ENCODE results near the gene A1BG.
A peak's percentile ranks its signal among the peaks of the same experiment; 100 is the strongest.

The A1BG gene

GRCh38 chr19:58396691-58397532 is 43.6 kb upstream of the A1BG start:
- Histone ChIP-seq H3K4me3 (no peak overlapping the region), H4K20me1 (peaks cover 43% of the 10 kb centered on the region), H3K27me3 (peaks cover 8% of the 10 kb centered on the region), H3K36me3 (peaks cover 49% of the 10 kb centered on the region), H3K4me1 (peaks cover 12% of the 10 kb centered on the region), H3K27ac (no peak overlapping the region), H3K9me3 (no peaks in the 10 kb centered on the region), H3K9ac (no peak overlapping the region), H3K4me2 (no peak overlapping the region)
- TF ChIP-seq Cebpa-rat (IDR thresholded peaks at IDR 0.05), result no peak

- H4K20me1 ChIP-seq, result peaks cover 51% of the 10 kb centered on the region
- H3K27ac ChIP-seq, result no peak overlapping the region
- H3K4me3 ChIP-seq, result no peak overlapping the region
- peaks cover 12% of the 10 kb centered on the region for H3K4me1 ChIP-seq
- no peak for TF ChIP-seq Cebpa-rat (IDR thresholded peaks at IDR 0.05)
- no peak overlapping the region for H3K4me2 ChIP-seq
- no peaks in the 10 kb centered on the region for H3K9me3 ChIP-seq
- H3K36me3 ChIP-seq, result peaks cover 57% of the 10 kb centered on the region
- H3K27me3 ChIP-seq, result peaks cover 8% of the 10 kb centered on the region
- H3K9ac ChIP-seq, result no peak overlapping the region
These were observed 42.8 kb upstream of the A1BG start for GRCh38 chr19:58395979-58396627.

- Histone ChIP-seq H3K9me3 (no peaks in the 10 kb centered on the region), H3K4me1 (peaks cover 13% of the 10 kb centered on the region), H3K36me3 (peaks cover 64% of the 10 kb centered on the region), H3K4me3 (no peak within 1 kb of the TSS), H4K20me1 (peaks cover 58% of the 10 kb centered on the region), H3K9ac (no peak within 1 kb of the TSS), H3K27me3 (peaks cover 8% of the 10 kb centered on the region), H3K27ac (no peak within 1 kb of the TSS), H3K4me2 (no peak within 1 kb of the TSS)
- no peak for TF ChIP-seq Cebpa-rat (IDR thresholded peaks at IDR 0.05)
These were observed 42.1 kb upstream of the A1BG start, which contains the start of gene RNF225 for GRCh38 chr19:58395220-58395978. Gene RNF225 (plus strand): TSS chr19:58395656. CDS start chr19:58396090, 434 bp downstream.

GRCh38 chr19:58394821-58395219 is 41.5 kb upstream of the A1BG start:
- Histone ChIP-seq H3K27ac (no peak overlapping the region), H3K36me3 (peaks cover 70% of the 10 kb centered on the region), H3K4me2 (no peak overlapping the region)

DNA sequence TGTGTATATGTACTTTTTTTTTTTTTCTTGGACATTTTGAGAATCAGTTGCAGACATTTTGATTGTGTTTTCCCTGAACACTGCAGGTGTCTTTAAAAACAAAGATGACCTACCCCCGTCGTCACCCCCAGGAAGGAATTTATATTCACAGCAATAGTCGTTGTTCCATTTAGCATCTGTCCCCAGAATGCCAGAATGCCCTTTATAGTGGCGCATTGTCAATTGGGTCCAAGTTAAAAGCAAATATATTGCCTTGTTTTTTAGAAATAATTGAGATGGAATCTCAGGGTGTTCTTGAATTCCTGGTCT is 40.4 kb upstream of the A1BG start:
- Histone ChIP-seq H3K4me2 (no peak overlapping the region), H3K4me3 (no peak overlapping the region), H3K9ac (no peak overlapping the region), H3K4me1 (peaks cover 27% of the 10 kb centered on the region), H4K20me1 (peaks cover 75% of the 10 kb centered on the region), H3K9me3 (no peaks in the 10 kb centered on the region), H3K27me3 (peaks cover 8% of the 10 kb centered on the region), H3K36me3 (peaks cover 81% of the 10 kb centered on the region), H3K27ac (no peak overlapping the region)
- TF ChIP-seq Cebpa-rat (IDR thresholded peaks at IDR 0.05), result no peak

More at GRCh38 chr19:58394821-58395219, 41.5 kb upstream of the A1BG start:
- no peak overlapping the region for H3K9ac ChIP-seq
- peaks cover 8% of the 10 kb centered on the region for H3K27me3 ChIP-seq
- H3K4me3 ChIP-seq, result no peak overlapping the region
- no peaks in the 10 kb centered on the region for H3K9me3 ChIP-seq
- H4K20me1 ChIP-seq, result peaks cover 64% of the 10 kb centered on the region
- H3K4me1 ChIP-seq, result peaks cover 16% of the 10 kb centered on the region
- TF ChIP-seq Cebpa-rat (IDR thresholded peaks at IDR 0.05), result no peak

GRCh38 chr19:58392945-58393724 is 39.8 kb upstream of the A1BG start:
- peaks cover 33% of the 10 kb centered on the region for H3K4me1 ChIP-seq
- peaks cover 8% of the 10 kb centered on the region for H3K27me3 ChIP-seq
- no peaks in the 10 kb centered on the region for H3K9me3 ChIP-seq
- H3K4me2 ChIP-seq, result no peak overlapping the region
- peaks cover 87% of the 10 kb centered on the region for H3K36me3 ChIP-seq
- no peak overlapping the region for H3K27ac ChIP-seq
- H4K20me1 ChIP-seq, result peaks cover 80% of the 10 kb centered on the region
- no peak overlapping the region for H3K4me3 ChIP-seq
- no peak for TF ChIP-seq Cebpa-rat (IDR thresholded peaks at IDR 0.05)
- H3K9ac ChIP-seq, result no peak overlapping the region

DNA sequence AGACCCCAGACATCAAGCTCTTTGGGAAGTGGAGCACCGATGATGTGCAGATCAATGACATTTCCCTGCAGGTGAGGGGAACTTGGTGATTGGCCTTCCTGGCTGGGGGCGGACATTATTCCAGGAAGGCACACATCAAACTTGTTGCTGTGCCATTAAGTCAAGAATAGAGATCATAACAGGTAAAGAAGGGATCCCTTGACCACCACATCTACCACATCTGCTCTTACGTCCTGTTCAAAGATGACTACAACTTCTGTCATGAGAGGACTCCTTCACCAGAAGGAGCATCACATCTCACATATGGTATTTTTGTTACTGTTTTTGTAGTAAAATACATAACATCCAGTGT is 34.9 kb upstream of the A1BG start:
- Histone ChIP-seq H4K20me1 (peaks cover 60% of the 10 kb centered on the region), H3K27ac (0 out of 2 replicates have a peak overlapping the region, but pooled peaks have one; percentile 98), H3K4me3 (peak overlapping the region; percentile 94), H3K4me1 (peaks cover 62% of the 10 kb centered on the region), H3K4me2 (peak overlapping the region; percentile 97), H3K9ac (peak overlapping the region; percentile 98), H3K27me3 (no peaks in the 10 kb centered on the region), H3K9me3 (no peaks in the 10 kb centered on the region), H3K36me3 (peaks cover 53% of the 10 kb centered on the region)
- TF ChIP-seq Cebpa-rat (IDR thresholded peaks at IDR 0.05), result no peak

- H3K9ac ChIP-seq, result peak overlapping the region; percentile 98
- peaks cover 68% of the 10 kb centered on the region for H3K4me1 ChIP-seq
- peaks cover 54% of the 10 kb centered on the region for H4K20me1 ChIP-seq
- peak overlapping the region; percentile 94 for H3K4me3 ChIP-seq
- peak overlapping the region; percentile 97 for H3K4me2 ChIP-seq
- peaks cover 47% of the 10 kb centered on the region for H3K36me3 ChIP-seq
- no peak for TF ChIP-seq Cebpa-rat (IDR thresholded peaks at IDR 0.05)
- H3K27ac ChIP-seq, result peak overlapping the region; percentile 98
- no peaks in the 10 kb centered on the region for H3K9me3 ChIP-seq
- no peaks in the 10 kb centered on the region for H3K27me3 ChIP-seq
These were observed 34.3 kb upstream of the A1BG start for GRCh38 chr19:58387338-58388174.
